Glomerular endothelial cell (primary cell): Measurements from ENCODE around the gene CDC14A. TPM values are rescaled to one million over a fixed set of nuclear protein-coding genes. Genes with fewer than 3 reads are reported as not detected.
"Not testable (repeated sequence)": the region's sequence is repeated elsewhere in the genome, so short reads cannot be mapped to it uniquely, and the experiment has no call there.

Source experiments
- DNase-seq: peaks from one replicate; pipeline ENCODE4 v3.0.0-alpha.2; 2011; ENCODE audit warnings: low read depth, low spot score; ENCODE audit errors: extremely low read depth
- total RNA-seq: library from RNA; depleted of rRNA; stranded (reverse); fragments of >200 nt; gene quantifications from 2 replicates; pipeline ENCODE4 v1.2.3, GENCODE V29; 2015

The CDC14A gene
- total RNA-seq, 1 donor from 2014 or later: 11.8 TPM

DNA sequence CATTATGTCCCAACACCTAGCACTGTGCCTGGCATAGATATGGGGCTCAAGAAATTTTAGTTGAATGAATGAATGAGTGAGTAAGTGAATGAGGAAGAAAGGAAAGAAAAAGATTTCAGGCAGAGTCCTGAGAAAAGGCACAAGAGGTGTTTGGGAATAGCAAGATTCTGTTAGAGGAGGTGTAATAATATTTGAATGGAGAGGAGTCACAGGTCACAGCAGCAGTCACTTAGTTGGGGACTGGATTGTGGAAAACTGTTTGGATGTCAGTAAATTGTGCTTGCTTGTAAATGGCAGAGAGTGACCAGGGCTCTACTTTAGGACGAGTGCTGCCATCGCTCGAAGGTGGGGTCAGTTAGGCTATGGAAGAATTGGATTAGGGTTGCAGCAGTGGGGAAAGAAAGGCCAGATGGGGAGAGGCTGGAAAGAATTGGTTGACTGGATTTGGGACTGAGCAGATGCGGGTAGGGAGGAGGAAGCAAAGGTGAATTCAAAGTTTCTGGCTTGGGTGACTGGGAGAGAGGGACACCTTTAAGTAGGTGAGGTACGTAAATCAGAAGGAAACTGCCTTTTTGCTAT is 9.3 kb downstream of the CDC14A start:
- no peak for DNase-seq

GRCh38 chr1:100362821-100363466 is 10.6 kb downstream of the CDC14A start:
- DNase-seq: no peak

- DNase-seq: no peak
These were observed 11.5 kb downstream of the CDC14A start for GRCh38 chr1:100363831-100364230.

DNA sequence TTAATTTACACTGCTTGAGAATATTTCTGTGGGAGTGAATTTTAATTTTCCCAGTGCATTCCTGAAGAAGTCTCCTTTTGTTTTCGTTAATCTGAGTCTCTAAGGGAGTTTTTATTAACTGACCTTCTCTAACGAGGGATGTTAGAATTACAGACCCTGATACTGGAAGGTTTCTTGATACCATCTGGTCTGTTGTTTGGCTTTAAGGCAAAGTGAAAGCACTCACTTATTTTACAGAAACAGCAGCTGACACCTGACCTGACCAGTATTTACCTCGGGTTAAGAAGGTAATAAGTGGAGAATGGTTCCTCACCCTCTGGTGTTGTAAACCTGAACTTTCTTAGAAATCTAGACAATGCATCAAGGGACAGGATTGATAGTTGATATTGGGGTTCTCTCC is 12.4 kb downstream of the CDC14A start:
- no peak for DNase-seq

- no peak for DNase-seq
These were observed 13.9 kb downstream of the CDC14A start for GRCh38 chr1:100366209-100366525.

- DNase-seq: not testable (repeated sequence)
These were observed 17.0 kb downstream of the CDC14A start for GRCh38 chr1:100369339-100369738.

DNA sequence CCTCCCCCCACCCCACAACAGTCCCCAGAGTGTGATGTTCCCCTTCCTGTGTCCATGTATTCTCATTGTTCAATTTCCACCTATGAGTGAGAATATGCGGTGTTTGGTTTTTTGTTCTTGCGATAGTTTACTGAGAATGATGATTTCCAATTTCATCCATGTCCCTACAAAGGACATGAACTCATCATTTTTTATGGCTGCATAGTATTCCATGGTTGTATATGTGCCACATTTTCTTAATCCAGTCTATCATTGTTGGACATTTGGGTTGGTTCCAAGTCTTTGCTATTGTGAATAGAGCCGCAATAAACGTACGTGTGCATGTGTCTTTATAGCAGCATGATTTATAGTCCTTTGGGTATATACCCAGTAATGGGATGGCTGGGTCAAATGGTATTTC is 21.6 kb downstream of the CDC14A start:
- DNase-seq: not testable (repeated sequence)

- not testable (repeated sequence) for DNase-seq
These were observed 24.6 kb downstream of the CDC14A start for GRCh38 chr1:100376890-100377289.

DNA sequence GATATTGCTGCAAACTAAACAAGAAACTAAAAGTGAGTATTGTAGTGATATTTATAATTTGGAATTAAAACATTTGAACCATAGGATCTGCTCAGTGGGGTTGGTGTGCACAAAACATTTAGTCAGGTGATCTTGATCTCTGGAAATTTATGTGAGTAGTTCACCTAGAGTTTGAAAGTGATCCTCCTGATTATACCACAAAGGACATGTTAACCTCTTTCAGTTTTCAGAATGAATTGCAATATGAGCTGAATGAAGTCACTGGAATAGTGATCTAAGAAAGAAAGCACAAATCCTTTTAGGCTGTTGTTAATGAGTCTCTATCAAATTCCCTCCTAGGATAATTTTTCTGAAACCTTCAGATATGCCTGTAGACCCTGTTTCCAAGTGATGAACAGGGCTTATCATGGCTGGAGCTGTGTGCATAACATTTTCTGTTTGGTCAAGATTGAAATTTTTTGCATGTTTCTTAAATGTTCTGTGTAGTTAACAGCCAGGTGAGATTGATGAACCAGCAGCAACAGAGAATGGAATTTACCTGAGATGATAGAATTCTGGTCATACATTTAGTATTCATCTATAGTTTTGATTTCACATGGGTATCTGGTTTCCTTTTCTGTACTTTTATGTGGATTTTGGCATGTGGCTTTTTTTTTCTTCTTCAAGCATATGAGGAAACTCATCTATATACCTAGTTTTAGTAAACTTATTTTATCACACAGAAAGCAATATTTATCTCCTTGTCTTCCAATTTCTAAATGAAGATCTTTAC is 25.5 kb downstream of the CDC14A start:
- DNase-seq: no peak

DNA sequence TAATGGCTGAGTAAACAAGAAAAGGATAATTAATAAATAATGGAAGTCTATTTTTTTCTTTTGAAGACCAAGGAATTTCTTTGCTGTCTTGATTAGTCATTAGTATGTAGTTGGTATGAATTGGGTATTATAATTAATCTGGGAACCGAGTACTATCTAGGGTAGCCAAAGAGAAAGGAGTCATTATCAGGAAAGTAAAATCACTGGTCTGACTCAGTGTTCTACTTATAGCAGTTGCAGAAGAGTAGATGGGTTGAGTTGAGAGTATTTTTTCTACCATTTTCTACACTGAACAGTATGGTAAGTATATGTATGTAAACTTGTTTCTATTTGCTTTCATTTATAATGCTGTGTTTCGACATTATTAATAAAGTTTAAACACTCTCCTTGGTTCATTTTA is 26.6 kb downstream of the CDC14A start:
- no peak for DNase-seq

GRCh38 chr1:100380635-100381034 is 28.3 kb downstream of the CDC14A start:
- no peak for DNase-seq

DNA sequence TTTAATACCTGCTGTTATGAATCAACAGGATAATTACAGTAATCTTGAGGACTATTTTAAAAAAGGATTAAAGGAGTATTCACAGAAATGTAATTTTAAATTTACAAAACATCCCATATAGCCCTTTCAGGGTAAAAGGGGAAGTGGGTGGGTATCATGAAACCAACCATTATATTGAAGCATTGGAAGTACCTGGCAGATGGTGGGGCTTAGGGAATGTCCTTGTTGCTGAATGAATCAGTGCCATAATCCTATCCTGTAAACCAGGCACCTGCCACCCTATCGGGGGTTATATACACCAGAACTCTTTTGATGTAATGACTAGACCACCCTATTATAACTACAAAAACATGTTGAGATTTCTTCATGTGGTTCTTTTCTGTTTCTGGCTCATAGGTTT is 30.4 kb downstream of the CDC14A start:
- no peak for DNase-seq

GRCh38 chr1:100383743-100384405 is 31.6 kb downstream of the CDC14A start:
- DNase-seq: no peak

DNA sequence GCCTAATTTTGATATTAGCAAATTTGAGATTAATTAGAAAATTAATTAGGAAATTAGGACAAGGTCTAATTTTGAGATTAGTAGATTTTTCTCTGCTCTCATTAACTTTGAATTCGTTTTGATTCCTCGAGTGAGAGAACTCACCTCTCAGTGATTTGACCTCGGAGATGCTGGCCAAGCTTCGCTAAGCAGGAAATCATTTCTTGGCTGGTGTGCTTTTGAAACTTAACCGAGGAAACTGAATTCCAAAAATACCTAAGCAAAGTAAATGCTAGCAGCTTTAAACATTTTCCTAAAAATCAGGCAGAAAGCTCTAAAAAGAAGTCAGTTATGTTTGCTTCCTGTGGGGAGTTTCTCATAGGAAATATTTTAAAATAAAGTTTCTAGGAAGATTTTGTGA is 34.9 kb downstream of the CDC14A start:
- no peak for DNase-seq

- no peak for DNase-seq
These were observed 35.5 kb downstream of the CDC14A start for GRCh38 chr1:100387657-100388350.

DNA sequence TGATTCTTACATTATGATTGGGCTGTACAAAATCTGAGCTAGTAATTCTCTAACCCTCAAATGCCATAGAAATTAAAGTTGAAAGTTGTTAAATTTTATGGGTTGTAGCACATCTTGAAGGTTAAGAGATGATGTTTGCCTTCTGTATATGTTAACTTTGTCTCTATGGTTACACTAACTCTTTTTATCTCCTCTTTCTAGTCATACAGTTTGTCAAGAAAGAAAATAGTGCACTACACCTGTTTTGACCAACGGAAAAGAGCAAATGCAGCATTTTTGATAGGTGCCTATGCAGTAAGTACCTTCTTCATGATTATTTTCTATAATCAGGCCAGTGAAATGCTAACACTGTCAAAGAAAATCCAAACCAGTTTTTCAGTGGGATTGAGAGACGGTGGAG is 38.2 kb downstream of the CDC14A start:
- DNase-seq: no peak

- no peak for DNase-seq
These were observed 39.4 kb downstream of the CDC14A start for GRCh38 chr1:100391675-100392074.

DNA sequence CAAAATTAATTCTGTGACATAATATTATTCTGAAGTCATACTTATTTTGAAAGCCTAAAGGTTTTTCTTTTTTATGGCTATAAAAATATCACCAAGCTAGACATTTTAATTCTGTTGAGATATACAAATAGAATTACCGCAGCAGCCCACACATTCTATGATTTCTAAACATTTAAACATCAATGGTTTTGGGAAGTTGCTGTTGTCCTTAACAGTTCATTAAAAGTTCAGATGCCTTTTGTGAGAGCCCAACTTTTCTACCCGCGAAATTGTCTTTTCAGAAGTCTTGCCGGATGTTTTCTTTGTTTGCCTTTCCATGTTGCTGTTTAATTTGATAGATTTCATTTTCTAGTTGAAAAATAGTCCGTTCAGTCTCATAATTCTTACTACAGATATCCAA is 40.5 kb downstream of the CDC14A start:
- no peak for DNase-seq

GRCh38 chr1:100394285-100394684 is 42.0 kb downstream of the CDC14A start:
- no peak for DNase-seq

GRCh38 chr1:100395913-100396312 is 43.6 kb downstream of the CDC14A start:
- no peak for DNase-seq

GRCh38 chr1:100396651-100397050 is 44.3 kb downstream of the CDC14A start:
- DNase-seq: no peak
